Right lobe of liver (tissue), 4 donors: ENCODE data around the gene NMUR2.

Source experiments
- POLR2A ChIP-seq: fragments of 450-650 bp; IDR thresholded peaks from one replicate; pipeline ENCODE4 v1.6.1; 2017; ENCODE audit warnings: antibody characterized with exemption, mild to moderate bottlenecking
- TF ChIP-seq, protein P1 (sequence below), 4 donors: fragments of 200-600 bp in 3 of 4; fragments of 450-650 bp in 1 of 4; IDR thresholded peaks; one replicate each; pipeline versions ENCODE4 v1.5.1 to v1.8.0; 2016 to 2022; ENCODE audit warnings: antibody characterized with exemption in 4 of 4, mild to moderate bottlenecking in 2 of 4
- donor health status: DM: no; HTN: no; CAD: no.
- donor health status: DM: no; HTN: no; CAD: no.
- donor health status: DM: no; HTN: yes; CAD: no.

DNA sequence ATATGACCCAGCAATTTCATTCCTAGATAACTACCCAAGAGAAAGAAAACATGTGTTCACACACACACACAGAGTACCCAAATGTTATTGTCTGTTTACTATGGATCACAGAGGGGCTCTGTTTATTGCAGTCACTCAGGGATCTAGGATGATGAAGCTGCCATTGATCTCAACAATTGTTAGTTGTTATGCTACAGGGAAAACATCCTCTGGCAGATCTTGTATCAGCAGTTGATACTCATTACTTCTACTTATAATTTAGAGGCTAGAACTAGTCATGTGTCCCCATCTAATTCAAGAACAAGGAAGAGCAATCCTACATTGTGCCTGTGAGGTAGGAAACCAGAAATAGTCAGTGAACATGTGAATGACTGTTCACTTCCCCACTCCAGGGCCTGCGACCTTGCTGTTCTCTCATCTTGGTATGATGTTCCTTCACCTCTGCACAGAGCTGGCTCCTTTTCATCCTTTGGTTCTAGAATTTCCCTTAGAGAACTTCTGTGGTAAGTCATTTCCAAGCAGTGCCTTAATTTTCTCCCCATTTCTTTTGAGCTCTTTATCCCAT is 30.3 kb downstream of the NMUR2 start:
- TF ChIP-seq, protein P1, sequence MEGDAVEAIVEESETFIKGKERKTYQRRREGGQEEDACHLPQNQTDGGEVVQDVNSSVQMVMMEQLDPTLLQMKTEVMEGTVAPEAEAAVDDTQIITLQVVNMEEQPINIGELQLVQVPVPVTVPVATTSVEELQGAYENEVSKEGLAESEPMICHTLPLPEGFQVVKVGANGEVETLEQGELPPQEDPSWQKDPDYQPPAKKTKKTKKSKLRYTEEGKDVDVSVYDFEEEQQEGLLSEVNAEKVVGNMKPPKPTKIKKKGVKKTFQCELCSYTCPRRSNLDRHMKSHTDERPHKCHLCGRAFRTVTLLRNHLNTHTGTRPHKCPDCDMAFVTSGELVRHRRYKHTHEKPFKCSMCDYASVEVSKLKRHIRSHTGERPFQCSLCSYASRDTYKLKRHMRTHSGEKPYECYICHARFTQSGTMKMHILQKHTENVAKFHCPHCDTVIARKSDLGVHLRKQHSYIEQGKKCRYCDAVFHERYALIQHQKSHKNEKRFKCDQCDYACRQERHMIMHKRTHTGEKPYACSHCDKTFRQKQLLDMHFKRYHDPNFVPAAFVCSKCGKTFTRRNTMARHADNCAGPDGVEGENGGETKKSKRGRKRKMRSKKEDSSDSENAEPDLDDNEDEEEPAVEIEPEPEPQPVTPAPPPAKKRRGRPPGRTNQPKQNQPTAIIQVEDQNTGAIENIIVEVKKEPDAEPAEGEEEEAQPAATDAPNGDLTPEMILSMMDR (IDR thresholded peaks at IDR 0.05), result no peak
- no peak for TF ChIP-seq POLR2A
